HepG2 (cell line): Measurements from ENCODE around the gene MLLT11. TPM values are rescaled to one million over a fixed set of nuclear protein-coding genes. Genes with fewer than 3 reads are reported as not detected.

Source experiments
- ATAC-seq: fragments of 200-7000 bp; cut with Tn5 transposase; 3 replicates; pipeline ENCODE4 v1.9.1; 2020; ENCODE audit warnings: mild to moderate bottlenecking, moderate library complexity
- Bru-seq: library from RNA; stranded (reverse); fragments of 400-500 nt; gene quantifications from one replicate; lab custom pipeline; 2021; lab: Mats Ljungman, UMichigan
- BruChase-seq, 2 experiments: library from RNA; stranded (reverse); fragments of 400-500 nt; gene quantifications; one replicate each; lab custom pipeline; 2021; lab: Mats Ljungman, UMichigan
- BruUV-seq: library from RNA; stranded (reverse); fragments of 400-500 nt; replicated peaks from 2 replicates; lab custom pipeline; 2021; lab: Mats Ljungman, UMichigan
- CTCF ChIA-PET: fragments of 300-600 bp; formaldehyde crosslinking; extraction: SDS; loops from one replicate; lab custom pipeline; 2021; ENCODE audit warnings: low total read pairs, inconsistent platforms, low intra/inter-chr PET ratio; lab: Yijun Ruan, JAX
- POLR2A ChIA-PET: fragments of 350-600 bp; sonication (Branson Sonifier 250); formaldehyde crosslinking; loops from one replicate; lab custom pipeline; 2020; ENCODE audit warnings: antibody characterized with exemption, inconsistent platforms; lab: Yijun Ruan, JAX
- DNase-seq: peaks from one replicate; pipeline ENCODE4 v3.0.0-alpha.2; 2015; ENCODE audit warnings: low spot score
- FAIRE-seq: peaks from 3 replicates; lab custom pipeline; 2011; peaks lifted over from hg19 to GRCh38; lab: Jason Lieb, UNC
- H2AFZ ChIP-seq: one replicate; pipeline ENCODE4 v1.6.1; 2011; ENCODE audit warnings: low read length, inconsistent platforms
- H3K27ac ChIP-seq: fragments of 300-600 bp; 3 replicates; pipeline ENCODE4 v1.8.0; 2011; ENCODE audit warnings: mixed run types, mild to moderate bottlenecking, mixed read lengths, low read length, inconsistent platforms; ENCODE audit not compliant: insufficient read depth; ENCODE audit errors: extremely low read length
- H3K27me3 ChIP-seq, 2 experiments: fragments of 200-600 bp in 1 of 2; 2 replicates in 1 of 2; 3 replicates in 1 of 2; pipeline versions ENCODE4 v1.6.0 to v1.8.0; 2011; ENCODE audit warnings: low read length in 2 of 2, mild to moderate bottlenecking in 2 of 2, moderate library complexity in 2 of 2, inconsistent platforms in 1 of 2; ENCODE audit not compliant: insufficient read depth in 2 of 2, control insufficient read depth in 1 of 2
- H3K36me3 ChIP-seq, 2 experiments: fragments of 200-600 bp in 1 of 2; replicated peaks in 1 of 2; 2 replicates in 1 of 2; 3 replicates in 1 of 2; pipeline versions ENCODE4 v1.5.1 to v1.8.0; 2011; ENCODE audit warnings: low read length in 2 of 2, inconsistent platforms in 1 of 2; ENCODE audit not compliant: insufficient read depth in 2 of 2, control insufficient read depth in 1 of 2
- H3K4me1 ChIP-seq: 2 replicates; pipeline ENCODE4 v1.5.1; 2012; ENCODE audit warnings: low read length, inconsistent platforms; ENCODE audit not compliant: insufficient read depth
- H3K4me2 ChIP-seq: 2 replicates; pipeline ENCODE4 v1.6.0; 2011; ENCODE audit warnings: low read depth, low read length, inconsistent platforms
- H3K4me3 ChIP-seq, 3 experiments: fragments of 200-600 bp in 1 of 3; sonication (generic), shearing (Covaris generic) in 1 of 3; replicated peaks in 1 of 3; 2 replicates each; pipeline ENCODE4 v1.5.1; 2011 to 2016; ENCODE audit warnings: low read length in 3 of 3, inconsistent platforms in 2 of 3, low read depth in 2 of 3, mild to moderate bottlenecking in 2 of 3, control low read depth in 1 of 3, mixed read lengths in 1 of 3; ENCODE audit not compliant: insufficient read depth in 1 of 3
- H3K79me2 ChIP-seq: one replicate; pipeline ENCODE4 v1.6.1; 2011; ENCODE audit warnings: low read length, inconsistent platforms; ENCODE audit not compliant: insufficient read depth
- H3K9ac ChIP-seq: 2 replicates; pipeline ENCODE4 v1.6.0; 2011; ENCODE audit warnings: mild to moderate bottlenecking, low read depth, low read length, inconsistent platforms; ENCODE audit not compliant: insufficient read depth
- H3K9me3 ChIP-seq: 2 replicates; pipeline ENCODE4 v1.5.1; 2012; ENCODE audit warnings: mild to moderate bottlenecking, low read length
- H4K20me1 ChIP-seq: 2 replicates; pipeline ENCODE4 v1.6.0; 2011; ENCODE audit warnings: inconsistent platforms, mild to moderate bottlenecking, low read length, moderate library complexity; ENCODE audit not compliant: insufficient read depth
- CHD4 ChIP-seq: fragments of 200-600 bp; sonication (generic); IDR thresholded peaks from 2 replicates; pipeline ENCODE4 v1.7.0; 2017; ENCODE audit warnings: mild to moderate bottlenecking, low read length, borderline replicate concordance
- FOXK2 ChIP-seq: fragments of 450-650 bp; IDR thresholded peaks from 2 replicates; pipeline ENCODE4 v1.6.1; 2016
- HNF4G ChIP-seq, 2 experiments: sonication (generic) in 1 of 2; formaldehyde crosslinking in 1 of 2; IDR thresholded peaks; 2 replicates each; pipeline versions ENCODE4 v1.4.0 to v1.6.1; 2011 to 2020; ENCODE audit warnings: borderline replicate concordance in 2 of 2, low read depth in 2 of 2, mild to moderate bottlenecking in 2 of 2, low read length in 1 of 2, missing genetic modification reagents in 1 of 2, moderate library complexity in 1 of 2
- KDM5B ChIP-seq: sonication (generic); formaldehyde crosslinking; IDR thresholded peaks from 2 replicates; pipeline ENCODE4 v1.4.0; 2020; ENCODE audit warnings: missing genetic modification reagents, mild to moderate bottlenecking, borderline replicate concordance
- PHF20 ChIP-seq: sonication (generic); formaldehyde crosslinking; IDR thresholded peaks from 2 replicates; pipeline ENCODE4 v1.5.0; 2020; ENCODE audit warnings: mild to moderate bottlenecking, missing genetic modification reagents
- TCF7L2 ChIP-seq: IDR thresholded peaks from 2 replicates; pipeline ENCODE4 v1.6.1; 2011; ENCODE audit warnings: mild to moderate bottlenecking, low read depth, low read length, moderate library complexity
- ZNF335 ChIP-seq: sonication (generic); formaldehyde crosslinking; IDR thresholded peaks from 2 replicates; pipeline ENCODE4 v1.4.0; 2020; ENCODE audit warnings: missing genetic modification reagents
- WGBS: methylation state at CpG from one replicate; pipeline ENCODE4 v1.1.6; 2017; ENCODE audit warnings: low lambda C conversion rate; 5-methylcytosine and 5-hydroxymethylcytosine counted together
- in situ Hi-C: cut with HindIII; loops from 2 replicates; pipeline ENCODE4 v1.10.0; 2017; ENCODE audit warnings: low pct_unique_long_range_greater_than_20kb; ENCODE audit not compliant: extremely low pct_ligation_motif_present
- intact Hi-C: fragments of 100-400 bp; cut with micrococcal nuclease; formaldehyde crosslinking; loops from one replicate; pipeline ENCODE4 v1.10.0; 2022; ENCODE audit not compliant: unreplicated experiment
- long read RNA-seq, 2 experiments: library from RNA in 1 of 2; library from polyadenylated mRNA in 1 of 2; stranded (forward) in 1 of 2; unstranded in 1 of 2; transcript quantifications; one replicate each; pipeline ENCODE4 v2.0.0, GENCODE V29; 2019 to 2022
- polyA minus RNA-seq, 3 experiments: library from RNA; depleted of rRNA, polyadenylated mRNA; stranded (reverse); fragments of >200 nt; gene quantifications; 2 replicates each; pipeline ENCODE4 v1.2.3, GENCODE V29; 2011; ENCODE audit warnings: low replicate concordance in 1 of 3
- polyA plus RNA-seq, 8 experiments: library from polyadenylated mRNA; depleted of rRNA in 3 of 8; stranded (reverse) in 7 of 8; unstranded in 1 of 8; fragments of >200 nt; fragmentation: Illumina TruSeq in 4 of 8; extraction: Trizol in 4 of 8; gene quantifications; 2 replicates each; pipeline versions ENCODE4 v1.2.1 to v1.2.3, GENCODE V29; 2011 to 2016; ENCODE audit warnings: low read depth in 4 of 8, missing spikeins in 1 of 8, mixed read lengths in 1 of 8; ENCODE audit not compliant: insufficient read depth in 1 of 8
- total RNA-seq, 5 experiments: library from RNA; depleted of rRNA; stranded (reverse); fragments of >200 nt; fragmentation: Illumina TruSeq; extraction: Trizol; gene quantifications; 2 replicates each; pipeline ENCODE4 v1.2.3, GENCODE V29; 2016; ENCODE audit warnings: low read depth in 1 of 5
- TF ChIP-seq, protein P1 (sequence below): sonication (generic); formaldehyde crosslinking; IDR thresholded peaks from 2 replicates; pipeline ENCODE4 v1.4.0; 2020; ENCODE audit warnings: missing genetic modification reagents
- TF ChIP-seq, protein P2 (sequence below): sonication (generic); formaldehyde crosslinking; IDR thresholded peaks from 2 replicates; pipeline ENCODE4 v1.5.0; 2020; ENCODE audit warnings: mild to moderate bottlenecking, missing genetic modification reagents, moderate library complexity

Gene MLLT11, protein sequence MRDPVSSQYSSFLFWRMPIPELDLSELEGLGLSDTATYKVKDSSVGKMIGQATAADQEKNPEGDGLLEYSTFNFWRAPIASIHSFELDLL
- total RNA-seq (2016; rRNA removed; fragmentation: Illumina TruSeq; extraction: Trizol) (0.17 and 0.22 TPM in 2 replicates), polyA plus RNA-seq (2011; rRNA removed) (0.14 and 0.21 TPM in 2 replicates), polyA minus RNA-seq (2011; rRNA and poly(A)+ RNA removed; ENCODE audit: low replicate concordance) (0.04 and 0.47 TPM in 2 replicates), Bru-seq, nascent RNA (percentile 21 among the genes with signal in this experiment), BruChase-seq, experiment 1, labeled RNA remaining after a 6-hour chase (percentile 33 among the genes with signal in this experiment), BruChase-seq, experiment 2, labeled RNA remaining after a 2-hour chase (percentile 24 among the genes with signal in this experiment)
- total RNA-seq (2016; cell fraction: cytosol; rRNA removed; fragmentation: Illumina TruSeq; extraction: Trizol; ENCODE audit: low read depth) = 0.09 TPM in 1 of 2 replicates, not detected in the other
- 0.11 and 0.22 TPM in 2 replicates for total RNA-seq (2016; cell fraction: insoluble cytoplasmic fraction; rRNA removed; fragmentation: Illumina TruSeq; extraction: Trizol)
- total RNA-seq (2016; cell fraction: membrane; rRNA removed; fragmentation: Illumina TruSeq; extraction: Trizol) = 0.17 and 0.19 TPM in 2 replicates
- 0.09 TPM in 1 of 2 replicates, not detected in the other for total RNA-seq (2016; cell fraction: nucleus; rRNA removed; fragmentation: Illumina TruSeq; extraction: Trizol)
- 0.07 and 0.19 TPM in 2 replicates for polyA plus RNA-seq (2011; cell fraction: cytosol; rRNA removed)
- polyA plus RNA-seq (2011; cell fraction: nucleus; rRNA removed) = 0.11 and 0.17 TPM in 2 replicates
- polyA plus RNA-seq (2012) = 0.25 and 0.31 TPM in 2 replicates
- polyA plus RNA-seq (2016; cell fraction: cytosol; fragmentation: Illumina TruSeq; extraction: Trizol; ENCODE audit: low read depth) = 0.06 and 0.08 TPM in 2 replicates
- 0.19 and 0.23 TPM in 2 replicates for polyA plus RNA-seq (2016; cell fraction: insoluble cytoplasmic fraction; fragmentation: Illumina TruSeq; extraction: Trizol; ENCODE audit: low read depth)
- polyA plus RNA-seq (2016; cell fraction: membrane; fragmentation: Illumina TruSeq; extraction: Trizol; ENCODE audit: low read depth) = 0.06 and 0.14 TPM in 2 replicates
- 0.40 TPM in 1 of 2 replicates, not detected in the other for polyA plus RNA-seq (2016; cell fraction: nucleus; fragmentation: Illumina TruSeq; extraction: Trizol; ENCODE audit: insufficient read depth, low read depth)
- polyA minus RNA-seq (2011; cell fraction: cytosol; rRNA and poly(A)+ RNA removed) = not detected in 2 replicates
- polyA minus RNA-seq (2011; cell fraction: nucleus; rRNA and poly(A)+ RNA removed) = 0.13 and 0.25 TPM in 2 replicates
- long read RNA-seq, experiment 1 = 0 reads
- long read RNA-seq, experiment 2, full-length matches to known transcripts = 1 of 1 reads
- long read RNA-seq, experiment 2, partial matches to known transcripts = 0 of 1 reads
- long read RNA-seq, experiment 2, other reads (novel, unspliced or antisense) = 0 of 1 reads

DNA sequence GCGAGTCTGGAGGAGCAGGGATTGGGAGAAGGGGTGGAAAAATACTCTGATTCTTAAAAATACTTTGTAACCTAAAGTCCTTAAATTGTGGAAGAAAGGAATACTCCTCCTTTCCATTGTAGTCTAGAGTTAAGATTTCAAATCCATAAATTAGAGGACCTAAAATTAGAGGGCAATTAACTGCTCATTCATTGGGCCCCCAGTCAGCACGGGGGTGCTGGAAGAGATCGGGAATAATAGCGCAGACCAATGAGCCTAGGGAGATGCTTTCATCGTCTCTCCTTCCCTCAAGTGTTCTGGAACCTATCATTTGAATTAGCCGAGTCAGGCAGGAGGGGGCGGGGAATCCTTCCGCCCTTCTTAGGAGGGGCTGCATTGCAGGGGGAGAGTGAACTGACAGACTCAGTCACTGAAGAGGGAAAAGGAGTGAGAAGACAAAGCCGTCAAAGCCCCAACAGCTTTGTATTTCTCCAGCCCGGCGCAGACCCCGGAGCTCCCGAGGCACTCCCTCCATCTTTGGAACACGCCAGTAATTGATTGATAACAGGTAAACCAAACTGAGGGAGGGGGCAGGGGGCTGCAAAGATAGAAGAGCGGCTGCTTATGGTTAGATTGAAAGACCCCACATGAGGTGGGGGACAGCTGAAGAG is at the start of gene MLLT11:
Gene MLLT11 (plus strand): TSS at position 391 of the 650 bp plus-strand sequence. CDS start 6,828 bp downstream, outside the sequence.
- Histone ChIP-seq H2AFZ (peak within 1 kb of the TSS; percentile 35), H3K4me2 (peak within 1 kb of the TSS; percentile 74), H3K79me2 (peaks cover 19% of the 10 kb centered on the region), H3K9ac (peak within 1 kb of the TSS; percentile 82), H3K36me3 (peaks cover 9 to 15% of the 10 kb centered on the region in 2 experiments; a peak in 4 of 5 replicates), H3K4me1 (peaks cover 48% of the 10 kb centered on the region), H4K20me1 (no peaks in the 10 kb centered on the region), H3K4me3 (peak within 1 kb of the TSS; percentile 83 to 96 (median 88)), H3K27me3 (0 out of 5 replicates have a peak, but pooled peaks cover 0 to 3% of the 10 kb centered on the region in 2 experiments), H3K9me3 (no peaks in the 10 kb centered on the region), H3K27ac (peak within 1 kb of the TSS; percentile 56)
- WGBS = 14% methylated on average over 15 of the region's 15 CpGs
- FAIRE-seq = no peak
- no TSS peak for BruUV-seq
- ChIA-PET POLR2A (interaction anchor here (1.2 to 3.6 kb wide), 4 partner anchors 11 to 47 kb away, joined by 3 to 23 read pairs (median 5); partner anchors contain the start of gene C1orf56), CTCF (interaction anchor here (0.7 kb wide), 1 partner anchor 81 kb away, joined by 3 read pairs; no protein-coding TSS in a partner anchor)
- intact Hi-C loops = no loop called here
- in situ Hi-C loops = no loop called here
- DNase-seq = no peak
- ATAC-seq = 0 out of 3 replicates have a peak, but pooled peaks have one; percentile 5
- no peak for TF ChIP-seq FOXK2
- TF ChIP-seq TCF7L2 = no peak
- TF ChIP-seq PHF20 (CRISPR knock-in tag) = no peak
- TF ChIP-seq, protein P1, sequence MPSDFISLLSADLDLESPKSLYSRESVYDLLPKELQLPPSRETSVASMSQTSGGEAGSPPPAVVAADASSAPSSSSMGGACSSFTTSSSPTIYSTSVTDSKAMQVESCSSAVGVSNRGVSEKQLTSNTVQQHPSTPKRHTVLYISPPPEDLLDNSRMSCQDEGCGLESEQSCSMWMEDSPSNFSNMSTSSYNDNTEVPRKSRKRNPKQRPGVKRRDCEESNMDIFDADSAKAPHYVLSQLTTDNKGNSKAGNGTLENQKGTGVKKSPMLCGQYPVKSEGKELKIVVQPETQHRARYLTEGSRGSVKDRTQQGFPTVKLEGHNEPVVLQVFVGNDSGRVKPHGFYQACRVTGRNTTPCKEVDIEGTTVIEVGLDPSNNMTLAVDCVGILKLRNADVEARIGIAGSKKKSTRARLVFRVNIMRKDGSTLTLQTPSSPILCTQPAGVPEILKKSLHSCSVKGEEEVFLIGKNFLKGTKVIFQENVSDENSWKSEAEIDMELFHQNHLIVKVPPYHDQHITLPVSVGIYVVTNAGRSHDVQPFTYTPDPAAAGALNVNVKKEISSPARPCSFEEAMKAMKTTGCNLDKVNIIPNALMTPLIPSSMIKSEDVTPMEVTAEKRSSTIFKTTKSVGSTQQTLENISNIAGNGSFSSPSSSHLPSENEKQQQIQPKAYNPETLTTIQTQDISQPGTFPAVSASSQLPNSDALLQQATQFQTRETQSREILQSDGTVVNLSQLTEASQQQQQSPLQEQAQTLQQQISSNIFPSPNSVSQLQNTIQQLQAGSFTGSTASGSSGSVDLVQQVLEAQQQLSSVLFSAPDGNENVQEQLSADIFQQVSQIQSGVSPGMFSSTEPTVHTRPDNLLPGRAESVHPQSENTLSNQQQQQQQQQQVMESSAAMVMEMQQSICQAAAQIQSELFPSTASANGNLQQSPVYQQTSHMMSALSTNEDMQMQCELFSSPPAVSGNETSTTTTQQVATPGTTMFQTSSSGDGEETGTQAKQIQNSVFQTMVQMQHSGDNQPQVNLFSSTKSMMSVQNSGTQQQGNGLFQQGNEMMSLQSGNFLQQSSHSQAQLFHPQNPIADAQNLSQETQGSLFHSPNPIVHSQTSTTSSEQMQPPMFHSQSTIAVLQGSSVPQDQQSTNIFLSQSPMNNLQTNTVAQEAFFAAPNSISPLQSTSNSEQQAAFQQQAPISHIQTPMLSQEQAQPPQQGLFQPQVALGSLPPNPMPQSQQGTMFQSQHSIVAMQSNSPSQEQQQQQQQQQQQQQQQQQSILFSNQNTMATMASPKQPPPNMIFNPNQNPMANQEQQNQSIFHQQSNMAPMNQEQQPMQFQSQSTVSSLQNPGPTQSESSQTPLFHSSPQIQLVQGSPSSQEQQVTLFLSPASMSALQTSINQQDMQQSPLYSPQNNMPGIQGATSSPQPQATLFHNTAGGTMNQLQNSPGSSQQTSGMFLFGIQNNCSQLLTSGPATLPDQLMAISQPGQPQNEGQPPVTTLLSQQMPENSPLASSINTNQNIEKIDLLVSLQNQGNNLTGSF (CRISPR knock-in tag) = no peak
- no peak for TF ChIP-seq ZNF335 (CRISPR knock-in tag)
- TF ChIP-seq CHD4 = no peak
- TF ChIP-seq HNF4G (IDR thresholded peaks at IDR 0.05; ENCODE audit: borderline replicate concordance, low read depth, low read length) = no peak
- TF ChIP-seq HNF4G (CRISPR knock-in tag; IDR thresholded peaks at IDR 0.05; ENCODE audit: borderline replicate concordance, low read depth) = 0 out of 2 replicates have a peak, but pooled peaks have one; percentile 7
- TF ChIP-seq, protein P2, sequence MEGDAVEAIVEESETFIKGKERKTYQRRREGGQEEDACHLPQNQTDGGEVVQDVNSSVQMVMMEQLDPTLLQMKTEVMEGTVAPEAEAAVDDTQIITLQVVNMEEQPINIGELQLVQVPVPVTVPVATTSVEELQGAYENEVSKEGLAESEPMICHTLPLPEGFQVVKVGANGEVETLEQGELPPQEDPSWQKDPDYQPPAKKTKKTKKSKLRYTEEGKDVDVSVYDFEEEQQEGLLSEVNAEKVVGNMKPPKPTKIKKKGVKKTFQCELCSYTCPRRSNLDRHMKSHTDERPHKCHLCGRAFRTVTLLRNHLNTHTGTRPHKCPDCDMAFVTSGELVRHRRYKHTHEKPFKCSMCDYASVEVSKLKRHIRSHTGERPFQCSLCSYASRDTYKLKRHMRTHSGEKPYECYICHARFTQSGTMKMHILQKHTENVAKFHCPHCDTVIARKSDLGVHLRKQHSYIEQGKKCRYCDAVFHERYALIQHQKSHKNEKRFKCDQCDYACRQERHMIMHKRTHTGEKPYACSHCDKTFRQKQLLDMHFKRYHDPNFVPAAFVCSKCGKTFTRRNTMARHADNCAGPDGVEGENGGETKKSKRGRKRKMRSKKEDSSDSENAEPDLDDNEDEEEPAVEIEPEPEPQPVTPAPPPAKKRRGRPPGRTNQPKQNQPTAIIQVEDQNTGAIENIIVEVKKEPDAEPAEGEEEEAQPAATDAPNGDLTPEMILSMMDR = peak; percentile 14; the same call in 1 of the 2 replicates
- TF ChIP-seq KDM5B = no peak
